ENCODE measurements around the gene CMTM1. TPM values are rescaled to one million over a fixed set of nuclear protein-coding genes. Genes with fewer than 3 reads are reported as not detected.
"Not testable (repeated sequence)": the region's sequence is repeated elsewhere in the genome, so short reads cannot be mapped to it uniquely, and the experiment has no call there.

The CMTM1 gene
- total RNA-seq, 1 donor from 2014 or later: not detected

GRCh38 chr16:66560107-66560506 lies 6.1 kb upstream of the CMTM1 start:
- H3K4me3 ChIP-seq (ENCODE audit: low read length in 3 of 3): no peak overlapping the region
- H3K4me1 ChIP-seq (ENCODE audit: control insufficient read depth in 3 of 3, insufficient read depth in 3 of 3, low read length in 3 of 3): no peaks in the 10 kb centered on the region
- H3K27me3 ChIP-seq (ENCODE audit: control insufficient read depth in 3 of 3, insufficient read depth in 3 of 3, low read length in 3 of 3): no peaks in the 10 kb centered on the region
- H3K9me3 ChIP-seq (ENCODE audit: control insufficient read depth in 3 of 3, low read length in 3 of 3): no peaks in the 10 kb centered on the region
- H3K27ac ChIP-seq (ENCODE audit: low read depth, low read length): no peak overlapping the region
- H3K36me3 ChIP-seq (ENCODE audit: control insufficient read depth in 3 of 3, insufficient read depth in 3 of 3, low read length in 3 of 3): peaks cover 2 to 7% (median 3%) of the 10 kb centered on the region in 3 donors
- no peak overlapping the region for H3K9ac ChIP-seq (ENCODE audit: low read depth in 1 of 3, low read length in 3 of 3)

- Histone ChIP-seq H3K9ac (ENCODE audit: low read depth in 1 of 3, low read length in 3 of 3) (no peak overlapping the region), H3K4me1 (ENCODE audit: control insufficient read depth in 3 of 3, insufficient read depth in 3 of 3, low read length in 3 of 3) (no peaks in the 10 kb centered on the region), H3K4me3 (ENCODE audit: low read length in 3 of 3) (no peak overlapping the region), H3K27me3 (ENCODE audit: control insufficient read depth in 3 of 3, insufficient read depth in 3 of 3, low read length in 3 of 3) (no peaks in the 10 kb centered on the region), H3K36me3 (ENCODE audit: control insufficient read depth in 3 of 3, insufficient read depth in 3 of 3, low read length in 3 of 3) (peaks cover 2 to 10% (median 5%) of the 10 kb centered on the region in 3 donors), H3K27ac (ENCODE audit: low read depth, low read length) (no peak overlapping the region), H3K9me3 (ENCODE audit: control insufficient read depth in 3 of 3, low read length in 3 of 3) (no peaks in the 10 kb centered on the region)
Observed at GRCh38 chr16:66561381-66562080, 4.7 kb upstream of the CMTM1 start.

GRCh38 chr16:66562409-66562808 lies 3.8 kb upstream of the CMTM1 start:
- no peaks in the 10 kb centered on the region for H3K9me3 ChIP-seq (ENCODE audit: control insufficient read depth in 3 of 3, low read length in 3 of 3)
- H3K27ac ChIP-seq (ENCODE audit: low read depth, low read length): no peak overlapping the region
- no peak overlapping the region for H3K4me3 ChIP-seq (ENCODE audit: low read length in 3 of 3)
- peaks cover 2 to 13% (median 9%) of the 10 kb centered on the region in 3 donors for H3K36me3 ChIP-seq (ENCODE audit: control insufficient read depth in 3 of 3, insufficient read depth in 3 of 3, low read length in 3 of 3)
- H3K27me3 ChIP-seq (ENCODE audit: control insufficient read depth in 3 of 3, insufficient read depth in 3 of 3, low read length in 3 of 3): no peaks in the 10 kb centered on the region
- no peak overlapping the region for H3K9ac ChIP-seq (ENCODE audit: low read depth in 1 of 3, low read length in 3 of 3)
- no peaks in the 10 kb centered on the region for H3K4me1 ChIP-seq (ENCODE audit: control insufficient read depth in 3 of 3, insufficient read depth in 3 of 3, low read length in 3 of 3)

- Histone ChIP-seq H3K4me3 (ENCODE audit: low read length in 3 of 3) (no peak overlapping the region), H3K9ac (ENCODE audit: low read depth in 1 of 3, low read length in 3 of 3) (no peak overlapping the region), H3K4me1 (ENCODE audit: control insufficient read depth in 3 of 3, insufficient read depth in 3 of 3, low read length in 3 of 3) (no peaks in the 10 kb centered on the region), H3K36me3 (ENCODE audit: control insufficient read depth in 3 of 3, insufficient read depth in 3 of 3, low read length in 3 of 3) (peaks cover 2 to 13% (median 9%) of the 10 kb centered on the region in 3 donors), H3K27me3 (ENCODE audit: control insufficient read depth in 3 of 3, insufficient read depth in 3 of 3, low read length in 3 of 3) (no peaks in the 10 kb centered on the region), H3K9me3 (ENCODE audit: control insufficient read depth in 3 of 3, low read length in 3 of 3) (no peaks in the 10 kb centered on the region), H3K27ac (ENCODE audit: low read depth, low read length) (no peak overlapping the region)
Observed at GRCh38 chr16:66562986-66563385, 3.3 kb upstream of the CMTM1 start.

GRCh38 chr16:66563574-66564334 lies 2.5 kb upstream of the CMTM1 start:
- no peaks in the 10 kb centered on the region for H3K4me1 ChIP-seq (ENCODE audit: control insufficient read depth in 3 of 3, insufficient read depth in 3 of 3, low read length in 3 of 3)
- no peak overlapping the region for H3K27ac ChIP-seq (ENCODE audit: low read depth, low read length)
- H3K4me3 ChIP-seq (ENCODE audit: low read length in 3 of 3): no peak overlapping the region
- H3K9me3 ChIP-seq (ENCODE audit: control insufficient read depth in 3 of 3, low read length in 3 of 3): no peaks in the 10 kb centered on the region
- H3K9ac ChIP-seq (ENCODE audit: low read depth in 1 of 3, low read length in 3 of 3): no peak overlapping the region
- H3K36me3 ChIP-seq (ENCODE audit: control insufficient read depth in 3 of 3, insufficient read depth in 3 of 3, low read length in 3 of 3): peaks cover 0 to 13% (median 9%) of the 10 kb centered on the region in 3 donors
- H3K27me3 ChIP-seq (ENCODE audit: control insufficient read depth in 3 of 3, insufficient read depth in 3 of 3, low read length in 3 of 3): no peaks in the 10 kb centered on the region

- H3K36me3 ChIP-seq (ENCODE audit: control insufficient read depth in 3 of 3, insufficient read depth in 3 of 3, low read length in 3 of 3); H3K9ac ChIP-seq (ENCODE audit: low read depth in 1 of 3, low read length in 3 of 3); H3K4me3 ChIP-seq (ENCODE audit: low read length in 3 of 3); H3K9me3 ChIP-seq (ENCODE audit: control insufficient read depth in 3 of 3, low read length in 3 of 3); H3K27ac ChIP-seq (ENCODE audit: low read depth, low read length); H3K4me1 ChIP-seq (ENCODE audit: control insufficient read depth in 3 of 3, insufficient read depth in 3 of 3, low read length in 3 of 3); H3K27me3 ChIP-seq (ENCODE audit: control insufficient read depth in 3 of 3, insufficient read depth in 3 of 3, low read length in 3 of 3): not testable (repeated sequence)
Observed at GRCh38 chr16:66567270-66567669, 1.0 kb downstream of the CMTM1 start.

GRCh38 chr16:66568355-66568754 lies 2.1 kb downstream of the CMTM1 start:
- Histone ChIP-seq H3K9ac (ENCODE audit: low read depth in 1 of 3, low read length in 3 of 3) (no peak overlapping the region), H3K36me3 (ENCODE audit: control insufficient read depth in 3 of 3, insufficient read depth in 3 of 3, low read length in 3 of 3) (peaks cover 0 to 9% (median 6%) of the 10 kb centered on the region in 3 donors), H3K27me3 (ENCODE audit: control insufficient read depth in 3 of 3, insufficient read depth in 3 of 3, low read length in 3 of 3) (peaks cover 0 to 3% (median 0%) of the 10 kb centered on the region in 3 donors), H3K9me3 (ENCODE audit: control insufficient read depth in 3 of 3, low read length in 3 of 3) (no peaks in the 10 kb centered on the region), H3K4me1 (ENCODE audit: control insufficient read depth in 3 of 3, insufficient read depth in 3 of 3, low read length in 3 of 3) (no peaks in the 10 kb centered on the region), H3K4me3 (ENCODE audit: low read length in 3 of 3) (no peak overlapping the region), H3K27ac (ENCODE audit: low read depth, low read length) (no peak overlapping the region)

GRCh38 chr16:66569131-66569530 lies 2.9 kb downstream of the CMTM1 start:
- Histone ChIP-seq H3K27me3 (ENCODE audit: control insufficient read depth in 3 of 3, insufficient read depth in 3 of 3, low read length in 3 of 3) (peaks cover 0 to 3% (median 0%) of the 10 kb centered on the region in 3 donors), H3K9me3 (ENCODE audit: control insufficient read depth in 3 of 3, low read length in 3 of 3) (no peaks in the 10 kb centered on the region), H3K36me3 (ENCODE audit: control insufficient read depth in 3 of 3, insufficient read depth in 3 of 3, low read length in 3 of 3) (peaks cover 0 to 9% (median 6%) of the 10 kb centered on the region in 3 donors), H3K4me3 (ENCODE audit: low read length in 3 of 3) (no peak overlapping the region), H3K27ac (ENCODE audit: low read depth, low read length) (no peak overlapping the region), H3K4me1 (ENCODE audit: control insufficient read depth in 3 of 3, insufficient read depth in 3 of 3, low read length in 3 of 3) (no peaks in the 10 kb centered on the region), H3K9ac (ENCODE audit: low read depth in 1 of 3, low read length in 3 of 3) (no peak overlapping the region)

GRCh38 chr16:66569827-66570405 lies 3.7 kb downstream of the CMTM1 start:
- H3K4me1 ChIP-seq (ENCODE audit: control insufficient read depth in 3 of 3, insufficient read depth in 3 of 3, low read length in 3 of 3): no peaks in the 10 kb centered on the region
- H3K9me3 ChIP-seq (ENCODE audit: control insufficient read depth in 3 of 3, low read length in 3 of 3): no peaks in the 10 kb centered on the region
- no peak overlapping the region for H3K4me3 ChIP-seq (ENCODE audit: low read length in 3 of 3)
- peaks cover 0 to 3% (median 0%) of the 10 kb centered on the region in 3 donors for H3K27me3 ChIP-seq (ENCODE audit: control insufficient read depth in 3 of 3, insufficient read depth in 3 of 3, low read length in 3 of 3)
- H3K27ac ChIP-seq (ENCODE audit: low read depth, low read length): no peak overlapping the region
- no peak overlapping the region for H3K9ac ChIP-seq (ENCODE audit: low read depth in 1 of 3, low read length in 3 of 3)
- peaks cover 0 to 7% (median 6%) of the 10 kb centered on the region in 3 donors for H3K36me3 ChIP-seq (ENCODE audit: control insufficient read depth in 3 of 3, insufficient read depth in 3 of 3, low read length in 3 of 3)

- Histone ChIP-seq H3K27me3 (ENCODE audit: control insufficient read depth in 3 of 3, insufficient read depth in 3 of 3, low read length in 3 of 3) (peaks cover 0 to 10% (median 8%) of the 10 kb centered on the region in 3 donors), H3K4me1 (ENCODE audit: control insufficient read depth in 3 of 3, insufficient read depth in 3 of 3, low read length in 3 of 3) (no peaks in the 10 kb centered on the region), H3K9ac (ENCODE audit: low read depth in 1 of 3, low read length in 3 of 3) (no peak overlapping the region), H3K36me3 (ENCODE audit: control insufficient read depth in 3 of 3, insufficient read depth in 3 of 3, low read length in 3 of 3) (no peaks in the 10 kb centered on the region), H3K27ac (ENCODE audit: low read depth, low read length) (no peak overlapping the region), H3K9me3 (ENCODE audit: control insufficient read depth in 3 of 3, low read length in 3 of 3) (no peaks in the 10 kb centered on the region), H3K4me3 (ENCODE audit: low read length in 3 of 3) (no peak overlapping the region)
Observed at GRCh38 chr16:66572356-66572755, 6.1 kb downstream of the CMTM1 start.
